Renal cortical epithelial cell (primary cell): Measurements from ENCODE around the gene RAPGEF4. TPM values are rescaled to one million over a fixed set of nuclear protein-coding genes. Genes with fewer than 3 reads are reported as not detected.

Experiments
- DNase-seq: peaks from one replicate; pipeline ENCODE4 v3.0.0-alpha.2; 2011; ENCODE audit warnings: low read depth
- total RNA-seq: library from RNA; depleted of rRNA; stranded (reverse); fragments of >200 nt; gene quantifications from 2 replicates; pipeline ENCODE4 v1.2.3, GENCODE V29; 2014

The RAPGEF4 gene
- total RNA-seq, 1 donor from 2014 or later: 1.2 TPM

DNA sequence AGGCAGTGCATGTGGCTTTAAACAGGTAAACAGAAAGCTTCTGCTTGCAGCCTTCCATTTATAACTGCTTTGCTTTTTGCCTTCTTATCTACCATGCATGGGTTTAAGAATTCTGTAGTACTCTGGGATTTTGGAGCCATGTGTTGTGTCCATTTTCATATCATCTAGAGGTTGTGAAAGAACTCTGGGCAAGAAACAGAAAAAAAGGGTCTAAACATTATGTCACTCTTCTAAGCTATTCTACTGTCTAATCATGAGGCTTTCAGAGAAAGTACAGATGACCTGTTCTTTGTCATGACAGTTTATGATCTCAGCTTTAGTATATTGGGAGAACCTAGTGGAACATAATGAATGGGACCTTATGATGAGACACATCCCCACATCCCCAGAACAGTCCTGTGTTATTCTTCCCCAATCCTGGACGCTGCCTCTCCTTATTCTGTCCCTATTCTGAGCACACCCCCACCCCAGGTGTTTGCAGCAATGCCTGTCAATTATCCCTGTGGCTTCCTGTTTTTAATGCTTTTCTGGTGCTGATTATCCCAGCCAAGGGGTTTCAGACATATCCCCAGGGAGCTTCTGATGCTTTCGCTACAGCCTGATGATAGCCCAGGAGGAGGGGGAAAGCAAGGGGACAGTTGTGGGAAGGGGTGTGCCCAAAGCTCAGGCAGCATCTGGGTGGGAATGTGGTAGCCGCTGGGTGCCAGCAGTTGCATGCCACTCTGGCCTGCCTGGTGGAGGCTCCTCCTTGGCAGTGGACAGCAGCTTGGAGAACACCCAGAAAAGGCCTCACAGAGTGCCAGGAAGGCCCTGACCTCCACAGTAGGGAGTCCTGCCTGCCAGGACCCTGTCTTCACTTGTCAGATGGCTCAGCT, 170.5 kb downstream of the RAPGEF4 start:
- DNase-seq: no peak

GRCh38 chr2:172908275-172908674, 172.6 kb downstream of the RAPGEF4 start:
- DNase-seq: no peak

- DNase-seq: no peak
Measured at GRCh38 chr2:172909454-172909853, 173.8 kb downstream of the RAPGEF4 start.

DNA sequence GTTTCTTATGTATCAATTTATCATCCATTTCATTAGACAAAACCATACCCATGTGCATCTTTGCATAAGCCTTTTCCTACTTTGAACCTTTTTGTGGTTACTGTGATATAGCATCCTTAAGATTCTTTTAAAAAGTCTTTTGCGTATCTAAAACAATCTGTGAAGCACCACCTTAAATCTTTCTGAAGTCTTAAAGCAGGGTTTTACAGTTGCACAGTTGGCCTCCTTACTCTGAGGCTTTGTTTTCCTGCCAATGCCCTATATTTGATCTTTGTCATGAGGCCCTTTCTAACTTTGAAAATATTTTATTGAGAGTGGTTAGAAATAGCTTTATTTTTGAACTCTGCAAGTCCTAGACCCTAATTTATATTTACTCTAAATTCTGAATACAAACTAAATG, 176.6 kb downstream of the RAPGEF4 start:
- no peak for DNase-seq

DNA sequence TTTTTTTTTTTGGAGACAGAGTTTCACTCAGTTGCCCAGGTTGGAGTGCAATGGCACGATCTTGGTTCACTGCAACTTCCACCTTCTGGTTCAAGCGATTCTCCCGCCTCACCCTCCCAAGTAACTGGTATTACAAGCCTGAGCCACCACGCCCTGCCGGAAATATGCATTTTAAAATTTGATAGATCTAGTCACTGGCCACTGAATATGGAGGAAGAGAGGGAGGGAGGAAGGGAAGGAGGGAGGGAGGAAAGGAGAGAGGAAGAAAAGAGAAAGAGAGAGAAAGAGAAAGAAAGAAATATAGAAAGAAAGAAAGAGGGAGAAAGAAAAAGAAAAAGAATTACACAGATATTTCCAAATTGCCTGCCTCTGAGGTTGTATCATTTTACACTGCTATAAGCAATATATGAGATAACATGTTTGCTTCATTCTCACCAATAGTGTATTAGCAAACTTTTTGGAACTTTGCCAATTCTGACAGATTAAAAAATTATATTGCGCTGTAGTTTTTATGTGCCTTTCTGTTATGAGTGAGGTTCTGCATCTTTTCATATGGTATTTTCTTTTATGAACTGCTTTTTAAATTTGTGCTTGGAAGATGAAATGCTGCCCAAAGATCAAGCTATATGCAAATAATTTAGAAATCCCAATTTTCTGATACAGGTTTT, 178.8 kb downstream of the RAPGEF4 start:
- DNase-seq: no peak

DNA sequence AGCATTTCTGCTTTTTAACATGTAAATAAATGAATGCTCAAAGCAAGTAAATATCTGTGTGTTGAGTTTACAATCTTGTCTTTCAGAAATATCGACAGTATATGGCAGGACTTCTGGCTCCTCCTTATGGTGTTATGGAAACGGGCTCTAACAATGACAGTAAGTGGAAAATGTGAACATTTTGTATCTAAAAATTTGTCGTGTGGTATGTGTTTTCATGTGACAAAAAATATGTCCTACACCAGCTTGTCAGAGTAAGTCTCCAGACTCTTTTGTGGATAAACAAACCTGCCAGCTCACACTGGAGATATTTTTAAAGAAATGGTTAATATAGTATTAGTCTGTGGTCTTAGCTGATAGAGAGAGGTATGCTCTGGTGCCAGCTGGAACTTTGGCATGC, 182.1 kb downstream of the RAPGEF4 start:
- no peak for DNase-seq

DNA sequence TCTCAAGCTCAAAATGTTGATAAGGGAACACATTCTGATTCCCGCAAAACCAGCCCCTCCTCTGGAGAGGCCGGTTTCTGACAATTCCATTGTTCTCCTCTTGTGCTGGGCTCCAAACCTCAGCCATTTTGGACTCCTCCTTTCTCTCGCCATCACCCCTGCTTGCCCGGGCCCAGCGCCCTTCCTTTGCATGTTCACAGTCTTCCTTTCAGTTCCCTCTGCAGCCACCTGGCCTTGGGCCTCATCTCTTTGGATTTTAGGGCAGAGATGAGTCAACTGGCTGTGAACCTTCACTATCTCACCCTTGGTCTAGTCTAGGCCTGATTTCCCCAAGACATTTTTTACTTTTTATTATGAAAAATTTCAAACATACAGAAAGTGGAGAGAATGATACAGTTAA, 184.1 kb downstream of the RAPGEF4 start:
- no peak for DNase-seq

DNA sequence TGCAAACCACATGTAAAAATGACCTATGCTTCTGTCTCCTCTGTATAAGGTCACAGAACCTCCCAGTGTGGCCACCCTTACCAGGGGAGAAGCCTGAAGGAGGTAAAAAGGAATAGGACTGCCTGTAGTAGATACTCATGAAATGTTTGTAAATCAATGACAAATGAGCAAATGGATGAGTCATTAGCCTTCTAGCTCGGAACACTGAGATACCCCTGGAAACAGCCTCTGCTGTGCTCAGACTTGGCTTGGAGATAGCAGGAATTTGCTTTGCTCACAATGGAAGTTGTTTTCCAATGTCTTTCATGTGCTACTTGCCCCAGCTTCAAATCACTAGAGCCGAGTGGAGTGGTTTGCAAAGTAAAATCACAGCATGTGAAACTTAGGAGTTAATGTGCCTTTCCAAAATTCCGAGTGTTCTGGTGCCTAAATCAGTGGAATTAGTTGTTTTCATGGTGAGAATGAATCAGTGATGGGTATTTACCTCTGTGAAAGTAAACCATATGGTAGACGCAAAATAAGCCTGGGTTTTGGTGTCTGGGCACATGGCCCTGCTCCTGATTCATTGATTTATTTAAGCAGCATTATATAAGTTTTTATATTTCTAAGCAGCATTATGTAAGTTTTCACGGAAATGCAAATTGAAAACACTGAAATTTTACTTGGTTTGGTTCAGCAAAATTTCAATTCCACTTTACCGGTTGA, 186.0 kb downstream of the RAPGEF4 start:
- peak; percentile 88 for DNase-seq

DNA sequence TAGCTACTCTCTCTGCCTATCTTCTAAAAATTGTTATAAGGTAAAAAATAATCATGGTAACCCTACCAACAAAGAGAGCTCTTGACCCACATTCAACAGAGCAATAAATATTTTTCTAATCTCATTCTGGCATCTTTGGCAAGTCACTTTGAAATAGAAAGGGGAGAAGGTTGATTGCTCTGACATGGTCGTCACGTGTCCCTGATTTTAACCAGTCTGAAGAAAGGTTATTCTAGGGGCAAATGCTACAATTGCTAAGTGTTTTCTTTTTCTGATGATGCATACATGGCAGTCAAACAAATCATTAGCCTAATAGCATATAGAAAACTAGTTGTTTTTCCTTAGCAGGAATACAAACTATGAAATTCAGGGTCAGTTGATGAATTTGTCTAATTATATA, 186.7 kb downstream of the RAPGEF4 start:
- DNase-seq: peak; percentile 32

DNA sequence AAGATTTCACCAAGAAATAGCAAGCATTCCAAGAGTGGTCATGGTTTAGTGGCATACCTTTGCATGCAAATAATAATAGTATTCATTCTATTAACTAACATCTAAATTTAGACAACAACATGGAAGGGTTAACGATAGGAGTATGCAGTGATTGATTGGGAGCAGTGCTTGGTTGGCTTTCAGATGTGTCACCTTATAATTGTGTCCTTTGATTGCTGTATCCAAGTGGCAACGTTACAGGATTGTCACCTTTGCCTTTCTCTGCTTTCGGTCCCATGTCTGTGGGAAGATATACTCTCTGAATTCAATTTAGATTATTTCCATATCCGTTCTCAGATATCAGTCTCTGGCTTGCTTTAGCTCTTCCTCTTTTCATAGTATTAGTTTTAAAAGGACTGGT, 187.2 kb downstream of the RAPGEF4 start:
- DNase-seq: no peak

DNA sequence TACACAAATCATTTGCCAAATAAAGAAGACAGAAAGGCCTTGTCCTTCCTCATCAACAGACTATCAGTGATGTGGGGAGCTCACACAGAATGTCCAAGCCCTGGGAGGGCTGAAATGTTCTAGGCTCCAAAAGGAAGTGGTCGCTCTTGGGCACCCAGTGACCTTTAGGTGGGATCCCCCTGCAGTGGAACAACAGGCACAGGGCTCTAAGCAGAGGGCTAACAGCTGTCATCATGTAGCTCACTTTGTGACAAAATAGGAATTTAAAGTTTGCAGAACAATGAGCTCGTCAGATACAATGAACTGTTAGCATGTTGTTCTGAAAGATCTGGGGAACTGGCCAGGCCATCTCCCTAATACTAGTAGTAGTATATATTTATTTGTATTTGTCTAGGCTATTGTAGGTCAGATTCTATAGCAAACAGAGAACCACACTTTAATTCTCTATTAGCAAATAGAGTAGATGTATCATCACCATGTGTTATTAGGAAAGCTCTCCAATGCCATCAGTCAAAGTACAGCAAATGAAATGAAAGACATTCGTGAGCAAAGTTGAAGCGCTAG, 188.5 kb downstream of the RAPGEF4 start:
- DNase-seq: no peak

- no peak for DNase-seq
Measured at GRCh38 chr2:172925600-172925999, 190.0 kb downstream of the RAPGEF4 start.

DNA sequence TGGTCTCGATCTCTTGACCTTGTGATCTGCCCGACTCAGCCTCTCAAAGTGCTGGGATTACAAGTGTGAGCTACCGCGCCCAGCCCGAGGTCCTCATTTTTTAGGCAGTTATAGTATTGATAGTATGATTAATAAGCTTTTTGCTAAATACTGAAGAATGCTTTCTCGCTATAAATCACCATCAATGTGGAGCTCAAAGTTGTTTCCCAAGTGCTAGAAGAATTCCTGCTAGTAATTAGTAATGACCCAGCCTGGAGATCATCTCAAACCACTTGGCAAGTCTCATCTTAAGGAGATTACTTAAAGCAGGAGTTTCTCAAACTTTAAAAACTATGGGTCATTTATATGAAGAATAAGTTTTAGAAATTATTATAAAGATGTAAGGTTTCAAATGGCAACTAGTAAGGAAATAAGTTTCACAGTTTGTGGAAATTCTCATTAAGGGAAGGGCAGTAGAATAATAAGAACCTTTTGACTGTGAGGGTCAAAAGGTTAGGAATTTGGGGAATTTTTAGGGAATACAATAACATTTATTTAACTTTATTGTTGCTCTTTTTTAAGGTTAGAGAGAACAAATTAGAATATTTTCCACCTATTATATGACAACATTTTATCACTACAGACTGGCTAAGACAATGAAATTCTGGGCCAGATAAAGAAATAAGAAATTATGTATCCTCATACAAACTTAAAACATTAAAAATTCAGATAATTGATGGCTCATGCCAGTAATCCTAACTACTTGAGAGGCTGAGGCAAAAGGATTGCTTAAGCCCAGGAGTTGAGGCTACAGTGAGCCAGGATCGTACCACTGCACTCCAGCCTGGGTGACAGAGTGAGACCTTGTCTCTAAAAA, 191.4 kb downstream of the RAPGEF4 start:
- DNase-seq: no peak

DNA sequence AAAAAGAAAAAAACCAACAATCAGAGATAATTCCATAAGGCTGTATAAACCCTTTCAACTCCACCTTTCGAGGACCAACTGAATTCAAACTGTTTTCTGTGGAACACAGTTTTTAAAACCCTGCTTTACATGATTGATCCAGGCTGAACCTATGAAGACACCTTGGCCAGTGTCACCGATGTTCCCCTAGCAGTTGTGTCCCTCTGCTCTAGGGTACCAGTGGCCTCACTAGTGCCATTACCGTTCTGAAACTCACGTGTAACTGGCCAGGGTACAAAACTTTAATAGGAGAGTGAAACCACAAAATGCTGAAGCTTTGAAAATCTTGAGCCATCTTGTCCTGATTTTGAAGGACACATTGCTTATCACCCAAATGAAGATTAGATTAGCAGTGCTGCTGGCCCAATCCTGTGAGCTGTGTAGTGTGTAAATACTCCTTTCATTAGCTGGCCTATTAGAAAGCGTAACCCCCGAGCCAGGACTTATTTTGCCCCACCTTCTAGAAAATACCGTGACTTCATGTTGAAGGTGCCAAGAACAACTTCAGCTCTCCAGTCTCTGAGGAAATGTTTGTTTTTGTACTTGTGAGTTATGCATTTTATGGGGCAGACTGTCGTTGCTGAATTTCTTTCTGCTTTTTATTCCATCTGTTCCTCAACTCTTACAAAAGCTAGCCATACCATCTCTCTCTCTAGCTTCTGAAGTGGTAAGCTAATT, 192.2 kb downstream of the RAPGEF4 start:
- peak; percentile 63 for DNase-seq

DNA sequence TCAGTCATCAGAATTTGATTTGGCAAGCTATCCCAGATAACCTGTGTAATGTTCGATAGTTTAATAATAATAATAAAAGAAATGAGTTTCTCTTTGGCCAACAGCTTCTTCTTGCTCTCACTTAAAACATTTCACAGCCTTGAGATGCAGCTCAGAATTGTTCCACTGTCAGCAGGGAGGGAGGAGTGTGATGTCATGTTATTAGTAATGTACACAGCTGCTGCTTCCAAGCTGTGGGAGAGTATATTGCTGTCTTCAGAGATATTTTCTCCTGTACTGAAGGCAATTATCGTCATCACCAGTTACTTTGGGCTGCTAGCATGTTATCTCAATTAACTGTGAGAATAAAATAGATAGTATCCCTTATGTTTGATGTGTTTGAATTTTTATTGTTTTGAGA, 193.1 kb downstream of the RAPGEF4 start:
- no peak for DNase-seq

GRCh38 chr2:172929644-172930043, 194.0 kb downstream of the RAPGEF4 start:
- DNase-seq: no peak

DNA sequence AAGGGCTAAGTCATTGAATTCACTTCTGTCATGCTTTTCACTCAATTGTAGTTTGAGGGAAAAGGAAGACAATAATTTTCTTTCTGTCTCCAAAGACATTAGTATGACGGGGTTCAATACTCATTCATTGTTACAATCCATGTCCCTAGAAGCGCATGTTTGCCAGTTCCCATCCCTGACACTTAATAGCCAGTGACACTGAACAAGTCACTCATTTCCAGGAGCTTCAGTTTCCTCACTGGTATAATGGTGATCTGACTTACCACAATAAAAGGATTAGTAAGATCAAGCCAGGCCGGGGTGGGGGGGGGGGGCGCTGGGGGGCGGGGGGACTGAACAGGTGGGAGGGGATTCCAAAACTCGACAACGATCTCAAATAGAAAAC, 195.2 kb downstream of the RAPGEF4 start:
- no peak for DNase-seq

DNA sequence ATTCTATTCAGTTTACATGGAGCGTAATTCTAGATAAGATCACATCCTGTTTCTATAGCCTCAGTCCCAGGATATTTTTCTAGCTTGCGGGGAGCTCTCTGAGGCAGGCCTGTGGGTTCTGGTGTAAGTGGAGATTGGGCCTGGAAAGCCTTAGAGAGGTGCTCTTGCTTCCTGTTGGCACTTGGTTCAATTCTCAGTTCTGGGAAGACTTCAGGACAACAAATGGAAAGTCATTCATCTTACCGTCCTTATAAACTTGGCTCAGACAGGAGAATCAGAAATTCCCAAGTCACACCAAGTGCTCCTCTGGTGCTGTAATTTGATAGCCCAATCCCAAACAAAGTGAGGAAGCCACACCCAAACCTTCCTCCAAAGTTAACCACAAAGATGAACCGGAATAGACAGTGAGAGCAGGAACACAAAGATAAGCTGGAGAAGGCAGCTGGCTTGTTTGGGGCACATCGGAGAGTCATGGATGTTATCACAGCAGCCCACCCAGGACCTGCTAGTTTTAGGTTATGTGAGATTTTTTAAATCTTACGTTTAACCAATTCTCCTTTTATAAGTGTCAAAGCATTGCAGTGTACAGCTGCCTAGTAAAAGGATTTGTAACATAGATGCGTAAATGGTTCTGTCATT, 195.7 kb downstream of the RAPGEF4 start:
- no peak for DNase-seq

- peak; percentile 54 for DNase-seq
Measured at GRCh38 chr2:172931918-172932520, 196.4 kb downstream of the RAPGEF4 start.
